Measurements from ENCODE around the gene OAS3.

DNA sequence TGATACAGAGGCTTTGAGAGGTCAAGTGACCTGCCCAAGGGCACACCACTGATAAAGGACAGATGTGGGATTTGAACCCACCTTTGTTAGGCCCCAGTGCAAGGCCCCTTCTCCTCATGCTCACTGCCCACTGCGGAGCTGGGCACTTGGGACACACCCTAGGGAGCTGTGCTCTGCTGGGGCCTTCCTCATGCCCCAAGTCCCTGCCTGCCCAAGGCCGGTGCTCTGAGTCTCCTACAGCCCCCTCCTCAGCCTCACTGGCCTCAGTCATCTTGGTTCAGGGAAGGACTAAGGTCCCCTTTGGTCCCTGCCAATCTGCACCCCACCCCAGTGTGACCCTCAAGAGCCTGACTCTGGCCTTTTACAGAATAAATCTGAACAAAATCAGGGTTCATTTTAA is 7.9 kb upstream of the OAS3 start:
- TF ChIP-seq POLR2AphosphoS5 (IDR thresholded peaks at IDR 0.05) (no peak), CTCF (IDR thresholded peaks at IDR 0.05 in 8 of 11, conservative IDR thresholded peaks at IDR 0.05 in 3 of 11) (no peak), POLR2A (IDR thresholded peaks at IDR 0.05) (no peak)

All from spleen (tissue), 7 donors.